ENCODE measurements around the gene HSPA9.
"Not testable (repeated sequence)": the region's sequence is repeated elsewhere in the genome, so short reads cannot be mapped to it uniquely, and the experiment has no call there.

HSPA9 gene

GRCh38 chr5:138515556-138516245, 59.5 kb downstream of the HSPA9 start:
- H3K36me3 ChIP-seq (ENCODE audit: control insufficient read depth, insufficient read depth, low read length): no peaks in the 10 kb centered on the region
- no peak for TF ChIP-seq CTCF (IDR thresholded peaks at IDR 0.05)
- H3K79me2 ChIP-seq: peaks cover 11% of the 10 kb centered on the region
- no peaks in the 10 kb centered on the region for H3K4me1 ChIP-seq
- H3K27me3 ChIP-seq (ENCODE audit: control insufficient read depth, insufficient read depth, low read length): no peaks in the 10 kb centered on the region
- no peaks in the 10 kb centered on the region for H3K9me3 ChIP-seq (ENCODE audit: control insufficient read depth, low read length)
- no peak overlapping the region for H3K4me3 ChIP-seq (ENCODE audit: low read depth, low read length)
- no peak overlapping the region for H3K4me2 ChIP-seq (ENCODE audit: low read length)
- no peak overlapping the region for H3K27ac ChIP-seq
- H3K9ac ChIP-seq: no peak overlapping the region
- H2AFZ ChIP-seq: no peak overlapping the region

GRCh38 chr5:138514021-138514420, 61.2 kb downstream of the HSPA9 start:
- no peak for TF ChIP-seq CTCF (IDR thresholded peaks at IDR 0.05)
- Histone ChIP-seq H3K4me3 (ENCODE audit: low read depth, low read length) (no peak overlapping the region), H3K36me3 (ENCODE audit: control insufficient read depth, insufficient read depth, low read length) (no peaks in the 10 kb centered on the region), H3K79me2 (peaks cover under 1% of the 10 kb centered on the region), H3K27ac (no peak overlapping the region), H3K9ac (no peak overlapping the region), H3K4me2 (ENCODE audit: low read length) (no peak overlapping the region), H3K4me1 (no peaks in the 10 kb centered on the region), H3K9me3 (ENCODE audit: control insufficient read depth, low read length) (no peaks in the 10 kb centered on the region), H3K27me3 (ENCODE audit: control insufficient read depth, insufficient read depth, low read length) (no peaks in the 10 kb centered on the region), H2AFZ (no peak overlapping the region)

DNA sequence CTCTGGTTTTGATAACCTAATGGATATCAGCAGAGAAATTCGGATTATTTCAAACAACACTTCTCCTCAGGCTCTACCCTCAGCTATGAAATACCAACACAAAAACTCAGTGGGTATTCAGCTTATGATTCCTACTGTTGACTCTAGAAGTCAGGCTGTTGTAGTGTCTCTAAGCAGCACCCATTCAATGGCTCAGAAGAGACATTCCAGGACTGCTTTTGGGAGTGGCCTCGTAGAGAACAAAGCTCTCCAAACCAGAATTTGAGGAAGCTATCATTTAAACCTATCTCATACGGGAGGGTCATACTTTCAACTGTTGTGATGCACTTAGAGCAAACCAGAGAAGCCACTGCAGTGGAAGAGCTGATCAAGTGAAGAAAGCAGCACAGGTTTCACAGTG, 66.2 kb downstream of the HSPA9 start:
- no peaks in the 10 kb centered on the region for H3K36me3 ChIP-seq (ENCODE audit: control insufficient read depth, insufficient read depth, low read length)
- no peak for TF ChIP-seq CTCF (IDR thresholded peaks at IDR 0.05)
- no peaks in the 10 kb centered on the region for H3K9me3 ChIP-seq (ENCODE audit: control insufficient read depth, low read length)
- no peak overlapping the region for H3K4me3 ChIP-seq (ENCODE audit: low read depth, low read length)
- H3K9ac ChIP-seq: no peak overlapping the region
- H3K4me2 ChIP-seq (ENCODE audit: low read length): no peak overlapping the region
- no peaks in the 10 kb centered on the region for H3K27me3 ChIP-seq (ENCODE audit: control insufficient read depth, insufficient read depth, low read length)
- H3K79me2 ChIP-seq: no peaks in the 10 kb centered on the region
- no peak overlapping the region for H2AFZ ChIP-seq
- H3K27ac ChIP-seq: no peak overlapping the region
- peaks cover 2% of the 10 kb centered on the region for H3K4me1 ChIP-seq

DNA sequence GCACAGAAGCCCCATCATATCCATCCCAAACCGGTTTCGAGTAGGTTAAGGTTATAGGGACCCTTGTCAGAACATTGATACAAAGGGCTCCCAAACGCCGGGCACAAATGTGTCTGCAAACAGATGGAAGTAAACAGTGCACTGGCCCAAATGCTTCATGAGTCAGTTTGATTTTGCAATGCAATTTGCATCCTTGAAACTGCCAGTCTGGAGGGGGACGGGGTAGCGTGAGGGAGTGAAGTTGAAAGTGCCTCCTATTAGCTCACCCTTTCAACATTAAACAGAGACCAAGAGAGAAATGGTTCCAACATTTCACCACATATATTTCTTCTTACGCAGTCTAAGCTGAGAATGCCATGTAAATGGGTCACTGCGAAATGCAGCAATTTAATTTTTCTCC, 67.7 kb downstream of the HSPA9 start:
- not testable (repeated sequence) for H3K27me3 ChIP-seq (ENCODE audit: control insufficient read depth, insufficient read depth, low read length); H3K27ac ChIP-seq

DNA sequence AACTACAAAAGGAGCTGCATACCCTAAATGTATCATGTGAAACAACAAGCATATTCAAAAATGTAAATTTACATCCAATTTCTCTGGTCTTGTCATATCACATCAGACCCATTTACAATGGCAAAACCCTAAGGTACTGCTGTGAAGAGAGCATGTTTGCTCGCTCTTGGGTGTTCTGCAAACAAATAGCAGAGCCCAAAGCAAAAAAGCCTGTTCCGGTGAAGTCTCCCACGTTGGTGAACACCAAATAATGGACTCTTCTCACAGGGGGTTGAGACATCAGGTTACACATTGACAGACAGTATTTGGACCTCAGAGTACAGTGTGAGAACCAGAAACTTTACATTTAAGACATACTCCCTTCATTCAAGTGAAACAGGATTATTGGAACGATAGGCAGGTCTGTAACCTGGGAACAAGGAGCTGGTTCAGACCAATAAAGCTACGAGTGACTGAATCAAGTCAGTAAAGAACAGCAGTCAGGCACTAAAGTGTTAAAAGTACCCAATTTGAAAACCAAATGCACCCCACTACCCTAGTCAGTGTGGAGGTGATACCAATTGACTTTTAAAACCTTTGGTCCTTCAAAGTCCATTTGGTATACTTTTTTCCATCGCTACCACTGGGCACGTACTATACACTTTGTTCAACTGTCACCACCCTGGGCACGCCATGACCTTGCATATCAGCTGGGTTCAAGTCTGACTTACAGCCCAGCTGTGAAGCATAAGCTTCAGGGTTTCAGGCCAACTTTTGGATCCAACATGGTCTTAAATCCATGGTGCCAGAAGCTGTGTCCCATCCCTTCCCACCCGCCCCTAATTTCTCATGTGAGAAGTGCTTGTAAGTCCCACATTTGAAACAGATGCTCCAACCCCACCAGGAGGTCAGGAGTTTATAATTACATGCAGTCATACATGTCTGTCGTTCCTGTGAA, 68.6 kb downstream of the HSPA9 start:
- H3K4me2 ChIP-seq (ENCODE audit: low read length): no peak overlapping the region
- H3K36me3 ChIP-seq (ENCODE audit: control insufficient read depth, insufficient read depth, low read length): no peaks in the 10 kb centered on the region
- H3K27me3 ChIP-seq (ENCODE audit: control insufficient read depth, insufficient read depth, low read length): no peaks in the 10 kb centered on the region
- no peak overlapping the region for H2AFZ ChIP-seq
- peaks cover 2% of the 10 kb centered on the region for H3K4me1 ChIP-seq
- H3K9me3 ChIP-seq (ENCODE audit: control insufficient read depth, low read length): no peaks in the 10 kb centered on the region
- no peak overlapping the region for H3K4me3 ChIP-seq (ENCODE audit: low read depth, low read length)
- TF ChIP-seq CTCF (IDR thresholded peaks at IDR 0.05): no peak
- no peak overlapping the region for H3K9ac ChIP-seq
- no peak overlapping the region for H3K27ac ChIP-seq
- no peaks in the 10 kb centered on the region for H3K79me2 ChIP-seq

More for the DNA sequence above, 67.7 kb downstream of the HSPA9 start:
- H2AFZ ChIP-seq; H3K79me2 ChIP-seq; H3K9me3 ChIP-seq (ENCODE audit: control insufficient read depth, low read length); H3K36me3 ChIP-seq (ENCODE audit: control insufficient read depth, insufficient read depth, low read length); H3K9ac ChIP-seq; H3K4me3 ChIP-seq (ENCODE audit: low read depth, low read length); H3K4me1 ChIP-seq; H3K4me2 ChIP-seq (ENCODE audit: low read length): not testable (repeated sequence)

Measured in parathyroid adenoma (tissue), 2 donors.